OCI-LY7 (cell line): ENCODE results near the gene ACKR1. TPM values are rescaled to one million over a fixed set of nuclear protein-coding genes. Genes with fewer than 3 reads are reported as not detected.

Experiments used
- BruUV-seq: library from RNA; stranded (reverse); fragments of 400-500 nt; replicated peaks from 2 replicates; lab custom pipeline; 2021; lab: Mats Ljungman, UMichigan
- CTCF ChIA-PET: fragments of 300-600 bp; sonication (Branson Sonifier 250); formaldehyde crosslinking; loops from one replicate; lab custom pipeline; 2022; ENCODE audit warnings: antibody characterized with exemption; ENCODE audit not compliant: unreplicated experiment; lab: Charles Lee
- POLR2A ChIA-PET: fragments of 300-600 bp; sonication (Branson Sonifier 250); formaldehyde crosslinking; loops from one replicate; lab custom pipeline; 2022; ENCODE audit warnings: antibody characterized with exemption; lab: Charles Lee
- DNase-seq: peaks from one replicate; pipeline ENCODE4 v3.0.0-alpha.2; 2015; ENCODE audit warnings: low spot score
- H2AFZ ChIP-seq: fragments of 200-600 bp; sonication (generic), shearing (Covaris generic); 2 replicates; pipeline ENCODE4 v1.6.1; 2014; ENCODE audit warnings: mild to moderate bottlenecking, antibody characterized with exemption, low read length, moderate library complexity
- H3K27ac ChIP-seq: fragments of 200-600 bp; sonication (generic); 2 replicates; pipeline ENCODE4 v1.5.1; 2014; ENCODE audit warnings: mixed run types, low read depth, mild to moderate bottlenecking, moderate library complexity, low read length, inconsistent platforms; ENCODE audit not compliant: poor library complexity, severe bottlenecking
- H3K36me3 ChIP-seq: fragments of 200-600 bp; sonication (generic); 2 replicates; pipeline ENCODE4 v1.6.1; 2014; ENCODE audit warnings: mild to moderate bottlenecking, antibody characterized with exemption, low read length, moderate library complexity, mixed read lengths; ENCODE audit not compliant: insufficient read depth
- H3K4me1 ChIP-seq: fragments of 200-600 bp; sonication (generic); 2 replicates; pipeline ENCODE4 v1.5.1; 2014; ENCODE audit warnings: mild to moderate bottlenecking, low read length; ENCODE audit not compliant: insufficient read depth, poor library complexity, severe bottlenecking
- H3K4me2 ChIP-seq: fragments of 200-600 bp; sonication (generic); 2 replicates; pipeline ENCODE4 v1.6.1; 2014; ENCODE audit warnings: mild to moderate bottlenecking, low read length
- H3K4me3 ChIP-seq: fragments of 200-600 bp; sonication (generic); 2 replicates; pipeline ENCODE4 v1.5.1; 2014; ENCODE audit warnings: mild to moderate bottlenecking, low read depth, low read length; ENCODE audit not compliant: poor library complexity, severe bottlenecking
- H3K79me2 ChIP-seq: fragments of 200-600 bp; sonication (generic); 2 replicates; pipeline ENCODE4 v1.6.1; 2016; ENCODE audit warnings: low read depth, mild to moderate bottlenecking, low read length, moderate library complexity, mixed read lengths; ENCODE audit not compliant: insufficient read depth
- H3K9me2 ChIP-seq: fragments of 200-600 bp; sonication (generic); 2 replicates; pipeline ENCODE4 v1.6.1; 2016; ENCODE audit warnings: mild to moderate bottlenecking, low read length, mixed read lengths; ENCODE audit not compliant: insufficient read depth
- H3K9me3 ChIP-seq: fragments of 200-600 bp; sonication (generic); 2 replicates; pipeline ENCODE4 v1.6.1; 2014; ENCODE audit warnings: mild to moderate bottlenecking, mixed run types, low read length, mixed read lengths
- H4K20me1 ChIP-seq: fragments of 200-600 bp; sonication (generic); 2 replicates; pipeline ENCODE4 v1.6.1; 2014; ENCODE audit warnings: mild to moderate bottlenecking, antibody characterized with exemption, low read length, moderate library complexity, mixed read lengths; ENCODE audit not compliant: insufficient read depth
- EZH2phosphoT487 ChIP-seq: fragments of 200-600 bp; sonication (generic); IDR thresholded peaks from 2 replicates; pipeline ENCODE4 v1.6.1; 2018; ENCODE audit warnings: low read depth, borderline replicate concordance, mild to moderate bottlenecking, mixed run types, antibody characterized with exemption, low read length, moderate library complexity, mixed read lengths
- intact Hi-C: fragments of 100-400 bp; cut with micrococcal nuclease; formaldehyde crosslinking; loops from one replicate; pipeline ENCODE4 v1.10.0; 2022; ENCODE audit not compliant: unreplicated experiment
- total RNA-seq, 2 experiments: library from RNA; depleted of rRNA in 1 of 2; stranded (reverse); fragments of >200 nt in 1 of 2; shearing (Covaris generic) in 1 of 2; gene quantifications; 2 replicates each; pipeline ENCODE4 v1.2.3, GENCODE V29; 2014 to 2022
- TF ChIP-seq, protein P1 (sequence below): fragments of 200-600 bp; sonication (generic); conservative IDR thresholded peaks from 2 replicates; pipeline ENCODE4 v1.5.1; 2014; ENCODE audit warnings: mild to moderate bottlenecking, antibody characterized with exemption, low read length, moderate library complexity, mixed read lengths

The ACKR1 gene
- total RNA-seq, 2 experiments from 2014 or later, result not detected

DNA sequence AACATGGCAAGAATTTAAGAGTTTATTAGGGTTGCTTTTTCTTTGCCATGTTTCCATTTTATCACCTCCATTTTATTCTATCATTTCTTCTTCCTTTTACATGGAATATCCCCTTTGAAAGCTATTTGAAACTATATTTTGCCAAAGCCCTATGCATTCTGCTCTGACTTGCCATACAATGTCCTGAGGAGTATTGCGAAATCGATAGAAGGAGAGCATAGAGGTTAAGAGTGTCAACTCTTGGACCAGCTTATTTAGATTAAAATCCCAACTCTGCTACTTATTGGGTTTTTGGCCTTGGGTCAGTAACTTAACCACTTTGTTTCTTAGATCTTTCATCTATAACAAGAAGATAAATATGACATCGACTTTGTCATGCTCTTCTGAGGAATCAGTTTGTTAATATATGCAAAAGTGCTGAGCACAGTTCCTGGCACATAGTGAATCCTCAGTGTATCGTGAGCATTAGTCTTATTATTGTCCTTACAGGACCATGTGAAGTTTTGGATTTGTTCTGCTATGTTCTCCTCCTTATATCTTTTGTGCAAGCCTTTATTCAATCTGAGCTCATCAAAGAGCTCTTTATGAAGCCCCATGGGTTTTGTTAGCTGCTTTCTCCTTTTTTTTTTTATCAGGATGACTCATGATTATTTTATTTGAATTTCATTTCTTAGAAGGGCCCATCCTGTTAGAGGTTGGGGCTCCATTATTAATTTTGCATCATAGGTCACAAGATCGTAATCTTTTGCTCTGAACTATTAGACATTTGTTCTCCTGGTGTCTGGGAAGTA, 17.6 kb downstream of the ACKR1 start:
- Histone ChIP-seq H3K4me1 (no peaks in the 10 kb centered on the region), H3K79me2 (no peaks in the 10 kb centered on the region), H4K20me1 (no peaks in the 10 kb centered on the region), H3K4me3 (no peak overlapping the region), H3K36me3 (no peaks in the 10 kb centered on the region), H3K9me3 (no peaks in the 10 kb centered on the region), H2AFZ (no peak overlapping the region), H3K4me2 (no peak overlapping the region), H3K9me2 (no peaks in the 10 kb centered on the region), H3K27ac (no peak overlapping the region)
- no peak for TF ChIP-seq EZH2phosphoT487
- TF ChIP-seq, protein P1, sequence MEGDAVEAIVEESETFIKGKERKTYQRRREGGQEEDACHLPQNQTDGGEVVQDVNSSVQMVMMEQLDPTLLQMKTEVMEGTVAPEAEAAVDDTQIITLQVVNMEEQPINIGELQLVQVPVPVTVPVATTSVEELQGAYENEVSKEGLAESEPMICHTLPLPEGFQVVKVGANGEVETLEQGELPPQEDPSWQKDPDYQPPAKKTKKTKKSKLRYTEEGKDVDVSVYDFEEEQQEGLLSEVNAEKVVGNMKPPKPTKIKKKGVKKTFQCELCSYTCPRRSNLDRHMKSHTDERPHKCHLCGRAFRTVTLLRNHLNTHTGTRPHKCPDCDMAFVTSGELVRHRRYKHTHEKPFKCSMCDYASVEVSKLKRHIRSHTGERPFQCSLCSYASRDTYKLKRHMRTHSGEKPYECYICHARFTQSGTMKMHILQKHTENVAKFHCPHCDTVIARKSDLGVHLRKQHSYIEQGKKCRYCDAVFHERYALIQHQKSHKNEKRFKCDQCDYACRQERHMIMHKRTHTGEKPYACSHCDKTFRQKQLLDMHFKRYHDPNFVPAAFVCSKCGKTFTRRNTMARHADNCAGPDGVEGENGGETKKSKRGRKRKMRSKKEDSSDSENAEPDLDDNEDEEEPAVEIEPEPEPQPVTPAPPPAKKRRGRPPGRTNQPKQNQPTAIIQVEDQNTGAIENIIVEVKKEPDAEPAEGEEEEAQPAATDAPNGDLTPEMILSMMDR, result no peak
- no TSS peak for BruUV-seq
- intact Hi-C loops, result no loop called here
- ChIA-PET CTCF (no interaction called here), POLR2A (no interaction called here)
- DNase-seq, result no peak

DNA sequence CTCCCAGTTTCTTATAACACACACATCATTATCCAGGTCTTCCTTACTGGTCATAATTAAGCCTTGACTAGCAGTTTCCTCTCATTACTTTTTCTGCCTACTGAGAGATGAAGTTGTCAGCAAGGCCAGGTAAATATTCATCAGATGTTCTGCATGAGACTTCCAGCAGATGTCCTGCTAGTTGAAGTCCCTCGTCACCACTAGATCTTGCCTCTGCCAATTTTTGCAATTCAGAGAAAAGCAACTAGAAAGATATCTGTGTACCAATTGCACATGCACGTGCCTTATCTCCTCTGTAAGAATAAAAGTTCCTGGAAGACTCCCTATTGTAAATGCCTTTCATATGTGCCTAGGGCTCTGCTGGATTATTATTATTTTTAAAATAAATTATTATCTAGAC, 18.3 kb downstream of the ACKR1 start:
- Histone ChIP-seq H3K27ac (no peak overlapping the region), H3K9me2 (no peaks in the 10 kb centered on the region), H3K4me1 (no peaks in the 10 kb centered on the region), H3K79me2 (no peaks in the 10 kb centered on the region), H3K4me2 (no peak overlapping the region), H2AFZ (no peak overlapping the region), H4K20me1 (no peaks in the 10 kb centered on the region), H3K36me3 (no peaks in the 10 kb centered on the region), H3K4me3 (no peak overlapping the region), H3K9me3 (no peaks in the 10 kb centered on the region)
- intact Hi-C loops, result no loop called here
- ChIA-PET CTCF (no interaction called here), POLR2A (no interaction called here)
- TF ChIP-seq, protein P1, result no peak
- TF ChIP-seq EZH2phosphoT487, result no peak
- no TSS peak for BruUV-seq
- no peak for DNase-seq

DNA sequence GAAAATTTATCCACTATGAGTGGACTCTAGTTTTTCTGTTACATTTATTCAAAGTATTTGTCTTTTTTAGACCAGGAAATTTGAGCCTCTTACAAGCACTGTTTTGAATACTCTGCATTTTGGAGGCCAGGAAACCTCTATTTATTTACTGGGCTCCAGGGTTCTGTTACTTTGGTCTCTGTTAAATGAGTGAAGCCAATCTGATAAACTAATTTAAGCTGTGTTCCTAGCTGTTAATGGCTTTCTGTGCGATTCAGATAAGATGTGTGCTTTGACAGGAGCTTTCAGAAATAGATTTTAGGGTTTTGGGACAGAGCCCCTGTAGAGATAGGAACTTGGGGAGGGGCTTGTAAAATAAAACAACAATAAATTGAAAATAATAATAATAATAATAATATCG, 23.9 kb downstream of the ACKR1 start:
- Histone ChIP-seq H2AFZ (no peak overlapping the region), H3K9me3 (no peaks in the 10 kb centered on the region), H3K4me3 (no peak overlapping the region), H3K4me1 (no peaks in the 10 kb centered on the region), H4K20me1 (no peaks in the 10 kb centered on the region), H3K9me2 (no peaks in the 10 kb centered on the region), H3K79me2 (no peaks in the 10 kb centered on the region), H3K36me3 (no peaks in the 10 kb centered on the region), H3K4me2 (no peak overlapping the region), H3K27ac (no peak overlapping the region)
- intact Hi-C loops, result no loop called here
- ChIA-PET POLR2A (interaction anchor here (0.6 kb wide), 2 partner anchors 16 to 20 kb away, joined by 3 to 4 read pairs; no protein-coding TSS in a partner anchor), CTCF (no interaction called here)
- DNase-seq, result no peak
- no TSS peak for BruUV-seq
- TF ChIP-seq, protein P1, result no peak
- TF ChIP-seq EZH2phosphoT487, result no peak
